Aorta (tissue), 5 donors: ENCODE results near the gene TMED7. TPM values are rescaled to one million over a fixed set of nuclear protein-coding genes. Genes with fewer than 3 reads are reported as not detected.
A peak's percentile ranks its signal among the peaks of the same experiment; 100 is the strongest.

Source experiments
- ATAC-seq: fragments of 200-7000 bp; cut with Tn5 transposase; one replicate; pipeline ENCODE4 v1.9.1; 2022; ENCODE audit warnings: moderate library complexity; ENCODE audit not compliant: low FRiP score
- DNase-seq, 2 donors: peaks; one replicate each; pipeline ENCODE4 v3.0.0-alpha.2; 2020
- H3K27ac ChIP-seq, 2 donors: one replicate each; pipeline ENCODE4 v1.5.1; 2013; ENCODE audit warnings: low read length in 2 of 2, mild to moderate bottlenecking in 2 of 2, moderate library complexity in 2 of 2, control low read depth in 1 of 2, inconsistent platforms in 1 of 2, low read depth in 1 of 2
- H3K27me3 ChIP-seq, 2 donors: one replicate each; pipeline ENCODE4 v1.6.1; 2013; ENCODE audit warnings: control low read depth in 1 of 2, low read length in 1 of 2, mild to moderate bottlenecking in 1 of 2, moderate library complexity in 1 of 2; ENCODE audit not compliant: insufficient read depth in 2 of 2, control insufficient read depth in 1 of 2
- H3K36me3 ChIP-seq, 2 donors: one replicate each; pipeline ENCODE4 v1.6.1; 2013; ENCODE audit warnings: control low read depth in 1 of 2, low read length in 1 of 2, mild to moderate bottlenecking in 1 of 2; ENCODE audit not compliant: insufficient read depth in 2 of 2, control insufficient read depth in 1 of 2
- H3K4me1 ChIP-seq, 2 donors: one replicate each; pipeline ENCODE4 v1.6.1; 2013; ENCODE audit warnings: low read length in 2 of 2, control low read depth in 1 of 2, mild to moderate bottlenecking in 1 of 2, moderate library complexity in 1 of 2; ENCODE audit not compliant: insufficient read depth in 2 of 2, control insufficient read depth in 1 of 2
- H3K4me3 ChIP-seq, 2 donors: one replicate each; pipeline ENCODE4 v1.5.1; 2013; ENCODE audit warnings: low read length in 2 of 2, control low read depth in 1 of 2, mild to moderate bottlenecking in 1 of 2
- H3K9me3 ChIP-seq: one replicate; pipeline ENCODE4 v1.6.1; 2013; ENCODE audit warnings: mild to moderate bottlenecking, low read length; ENCODE audit not compliant: control insufficient read depth
- WGBS, 2 donors: extraction: QIAGEN DNeasy Blood & Tissue Kit; methylation state at CpG; one replicate each; pipeline ENCODE4 v1.1.7; 2013; 5-methylcytosine and 5-hydroxymethylcytosine counted together
- intact Hi-C, 2 donors: fragments of 100-400 bp; cut with DNase I; formaldehyde crosslinking; loops; one replicate each; pipeline versions ENCODE4 v1.14.2 to v1.15.0; 2022
- polyA plus RNA-seq, 2 donors: library from polyadenylated mRNA; stranded (reverse); fragments of 200-250 nt; gene quantifications; one replicate each; pipeline ENCODE4 v1.2.3, GENCODE V29; 2013
- total RNA-seq, 2 donors: library from RNA; stranded (reverse); fragmentation: NEBNext Ultra II Directional; extraction: Animal tissue kit (Norgen Biotek cat#: 25700); gene quantifications; one replicate each; pipeline ENCODE4 v1.2.1, GENCODE V29; 2021
- donor health status: healthy with polysubstance abuse.
- donor health status: Bipolar disorder and iron deficiency.
- donor health status: DM: no; HTN: no; CAD: no.
- donor health status: DM: no; HTN: no; CAD: no.
- donor health status: DM: yes; HTN: yes; CAD: no.

TMED7 gene
- total and polyA plus RNA-seq, 4 donors, result 35.1 to 101 (median 68.0) TPM

DNA sequence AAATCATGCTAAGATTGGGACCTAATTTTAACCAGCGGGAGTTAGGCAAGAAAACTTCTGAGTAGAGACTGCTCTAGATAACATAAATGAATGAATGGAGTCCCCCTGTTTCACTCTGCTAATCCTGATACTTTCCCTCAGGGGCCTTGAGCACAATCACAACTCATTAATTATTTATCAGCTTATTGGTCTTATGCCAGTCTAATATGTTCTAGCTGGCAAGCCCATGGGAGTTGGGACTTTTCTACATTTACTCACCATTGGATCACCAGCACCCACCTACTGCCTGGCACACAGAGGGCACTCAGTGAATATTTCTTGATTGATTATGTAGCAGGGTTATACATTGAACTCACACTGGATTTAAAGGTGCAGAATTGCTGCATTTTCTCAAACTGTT lies 13.5 kb upstream of the TMED7 start:
- H3K27me3 ChIP-seq, result no peaks in the 10 kb centered on the region
- DNase-seq, result no peak
- WGBS, 2 donors, result 84 to 95% methylated on average over 1 of the region's 1 CpG

DNA sequence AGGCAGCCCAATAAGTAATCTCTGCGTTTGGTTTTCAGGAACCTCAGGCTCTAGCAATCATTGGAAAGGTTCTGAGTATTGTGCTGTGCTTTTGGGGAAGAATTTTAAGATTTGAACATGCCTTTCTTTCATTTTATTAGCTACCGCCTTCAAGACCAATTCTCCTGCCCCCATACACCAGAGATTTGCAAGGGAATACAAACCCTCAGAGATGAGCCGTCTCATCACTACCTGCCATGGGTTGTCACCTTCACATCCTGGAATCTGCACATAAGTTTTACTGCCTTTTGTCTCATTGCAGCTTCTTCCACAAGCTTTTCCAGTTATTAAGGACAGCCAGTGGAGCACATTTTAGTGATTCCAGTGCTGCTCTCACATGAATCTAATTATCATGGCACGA lies 11.7 kb upstream of the TMED7 start:
- DNase-seq, result no peak
- no peak overlapping the region for H3K27ac ChIP-seq
- H3K9me3 ChIP-seq, result no peaks in the 10 kb centered on the region
- H3K27me3 ChIP-seq, result no peaks in the 10 kb centered on the region
- no peak for ATAC-seq
- intact Hi-C loops, result no loop called here
- no peak overlapping the region for H3K4me3 ChIP-seq
- H3K4me1 ChIP-seq, result no peaks in the 10 kb centered on the region
- H3K36me3 ChIP-seq, result no peaks in the 10 kb centered on the region
- 85 to 86% methylated on average over 4 of the region's 4 CpGs for WGBS, 2 donors

More for the DNA sequence above, 13.5 kb upstream of the TMED7 start:
- no peaks in the 10 kb centered on the region for H3K36me3 ChIP-seq
- ATAC-seq, result no peak
- no peak overlapping the region for H3K27ac ChIP-seq
- H3K4me3 ChIP-seq, result no peak overlapping the region
- H3K4me1 ChIP-seq, result no peaks in the 10 kb centered on the region
- intact Hi-C loops, result no loop called here
- no peaks in the 10 kb centered on the region for H3K9me3 ChIP-seq

DNA sequence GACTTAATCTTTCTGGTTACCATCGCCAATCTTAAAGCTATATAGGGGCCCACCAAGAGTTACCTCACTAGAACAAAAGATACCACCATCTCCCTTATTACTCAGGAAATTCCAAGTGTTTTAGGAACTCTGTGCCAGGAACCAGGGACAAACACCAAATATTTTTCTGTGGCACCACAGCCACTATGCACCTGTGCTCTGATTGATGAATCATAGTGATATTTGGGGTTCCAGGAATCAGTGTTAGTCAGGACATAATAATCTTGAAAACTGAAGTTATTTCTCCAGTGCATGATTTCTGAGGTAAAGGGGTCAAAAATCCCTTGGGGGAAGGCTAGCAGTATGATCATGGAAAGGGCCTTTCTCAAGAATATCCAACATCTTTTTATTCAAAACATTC lies 10.2 kb upstream of the TMED7 start:
- Histone ChIP-seq H3K4me1 (no peaks in the 10 kb centered on the region), H3K27me3 (no peaks in the 10 kb centered on the region), H3K36me3 (no peaks in the 10 kb centered on the region), H3K4me3 (no peak overlapping the region), H3K27ac (no peak overlapping the region), H3K9me3 (no peaks in the 10 kb centered on the region)
- ATAC-seq, result no peak
- DNase-seq, result no peak
- intact Hi-C loops, result no loop called here
- 85 to 87% methylated on average over 1 of the region's 1 CpG for WGBS, 2 donors

DNA sequence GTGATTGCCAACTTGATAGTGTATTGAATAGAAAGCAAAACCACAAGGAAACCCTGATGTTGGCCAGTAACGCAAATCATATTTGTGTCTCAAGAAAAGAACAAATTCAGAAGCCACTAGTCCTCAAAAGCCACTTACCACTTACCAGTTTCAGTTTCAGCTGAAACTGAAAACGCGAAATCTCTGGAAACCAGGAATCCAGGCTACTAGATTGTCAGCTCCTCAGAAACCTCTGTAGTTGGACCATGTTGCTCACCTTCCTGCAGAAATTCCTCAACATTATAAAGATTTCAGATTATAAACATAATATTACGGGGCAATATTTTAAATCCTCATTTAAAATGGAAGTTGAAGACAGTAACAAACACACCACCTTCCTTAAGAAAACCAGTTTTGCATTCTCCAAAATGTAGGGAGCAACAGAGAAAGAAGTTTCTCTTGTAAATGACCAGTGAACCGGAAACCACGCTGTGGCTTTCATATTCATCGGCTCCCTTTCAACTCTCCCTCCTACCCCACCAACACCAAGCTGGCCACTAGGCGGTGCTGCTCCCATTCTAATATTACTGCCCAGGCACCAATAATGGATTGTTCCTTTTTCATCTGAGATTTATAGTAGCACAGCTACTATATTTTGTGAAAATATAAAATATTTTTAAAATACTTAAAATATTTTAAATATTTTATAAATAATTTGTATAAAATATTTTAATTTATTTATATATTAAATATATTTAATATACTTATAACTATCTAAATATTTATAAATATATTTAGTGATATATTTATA lies 8.7 kb upstream of the TMED7 start:
- no peaks in the 10 kb centered on the region for H3K36me3 ChIP-seq
- peak overlapping the region; percentile 20 to 60 for H3K4me3 ChIP-seq
- peak; percentile 93 to 96 for DNase-seq
- 4 to 8% methylated on average over 8 of the region's 8 CpGs for WGBS, 2 donors
- peak overlapping the region in 1 of 2 donors; percentile 34 for H3K27ac ChIP-seq
- no peaks in the 10 kb centered on the region for H3K4me1 ChIP-seq
- intact Hi-C loops, result loop anchor here in 1 of 2 donors (1.0 to 5.0 kb wide), 2 partner anchors 205 to 433 kb away; no protein-coding TSS in a partner anchor
- peak; percentile 93 for ATAC-seq
- no peaks in the 10 kb centered on the region for H3K9me3 ChIP-seq
- no peaks in the 10 kb centered on the region for H3K27me3 ChIP-seq

DNA sequence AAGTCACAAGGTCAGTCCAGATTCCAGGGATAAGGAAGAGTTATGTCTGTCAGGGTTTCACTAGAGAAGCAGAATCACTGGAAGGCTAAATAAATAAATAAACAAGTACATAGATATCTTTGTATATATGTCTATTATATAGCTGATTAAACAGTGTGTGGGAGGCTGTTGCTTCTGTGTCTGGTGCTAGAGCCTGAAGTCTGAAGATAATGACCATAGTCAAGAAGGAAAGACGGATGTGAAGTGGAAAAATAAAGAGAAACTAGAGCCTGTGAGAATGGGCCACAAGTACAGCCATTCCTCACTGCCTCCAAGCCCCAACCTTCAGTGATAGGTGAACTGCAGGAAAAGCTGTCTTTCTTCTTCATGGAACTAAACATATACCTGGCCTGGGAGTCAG lies 4.1 kb upstream of the TMED7 start:
- Histone ChIP-seq H3K4me3 (no peak overlapping the region), H3K4me1 (peaks cover 0 to 2% of the 10 kb centered on the region in 2 donors), H3K27me3 (no peaks in the 10 kb centered on the region), H3K27ac (no peak overlapping the region), H3K9me3 (no peaks in the 10 kb centered on the region), H3K36me3 (no peaks in the 10 kb centered on the region)
- no peak for ATAC-seq
- no peak for DNase-seq
- WGBS, 2 donors, result 76 to 94% methylated on average over 1 of the region's 1 CpG
- intact Hi-C loops, result loop anchor here in 1 of 2 donors (5.0 to 10.0 kb wide), 3 partner anchors 85 to 437 kb away; partner anchors contain the start of genes CDO1 and FEM1C

DNA sequence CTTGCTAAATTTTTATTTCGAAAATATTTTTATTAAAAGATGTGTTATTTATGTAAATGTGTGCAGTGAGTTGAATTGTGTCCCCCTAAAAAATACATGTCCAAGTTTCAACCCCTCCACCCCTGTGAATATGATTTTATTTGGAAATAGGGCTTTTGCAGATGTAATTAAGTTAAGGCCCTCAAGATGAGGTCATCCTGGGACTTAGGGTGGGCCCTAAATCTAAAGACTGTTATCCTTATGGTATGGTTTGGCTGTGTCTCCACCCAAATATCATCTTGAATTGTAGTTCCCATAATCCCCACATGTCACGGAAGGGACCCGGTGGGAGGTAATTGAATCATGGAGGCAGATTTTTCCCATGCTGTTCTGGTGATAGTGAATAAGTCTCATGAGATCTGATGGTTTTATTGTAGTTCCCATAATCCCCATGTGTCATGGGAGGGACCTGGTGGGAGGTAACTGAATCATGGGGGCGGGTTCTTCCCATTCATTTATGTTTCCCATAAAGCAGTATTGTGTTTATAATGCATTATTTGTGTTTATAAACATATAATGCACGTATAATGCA lies 1.5 kb upstream of the TMED7 start:
- DNase-seq, result no peak
- Histone ChIP-seq H3K4me3 (no peak overlapping the region), H3K36me3 (no peaks in the 10 kb centered on the region), H3K27ac (no peak overlapping the region), H3K9me3 (no peaks in the 10 kb centered on the region), H3K4me1 (peaks cover 0 to 16% of the 10 kb centered on the region in 2 donors), H3K27me3 (no peaks in the 10 kb centered on the region)
- intact Hi-C loops, result loop anchor here in 1 of 2 donors (5.0 to 10.0 kb wide), 2 partner anchors 83 to 190 kb away; partner anchors contain the start of genes CDO1 and FEM1C
- no peak for ATAC-seq
- WGBS, 2 donors, result 90 to 94% methylated on average over 5 of the region's 5 CpGs

DNA sequence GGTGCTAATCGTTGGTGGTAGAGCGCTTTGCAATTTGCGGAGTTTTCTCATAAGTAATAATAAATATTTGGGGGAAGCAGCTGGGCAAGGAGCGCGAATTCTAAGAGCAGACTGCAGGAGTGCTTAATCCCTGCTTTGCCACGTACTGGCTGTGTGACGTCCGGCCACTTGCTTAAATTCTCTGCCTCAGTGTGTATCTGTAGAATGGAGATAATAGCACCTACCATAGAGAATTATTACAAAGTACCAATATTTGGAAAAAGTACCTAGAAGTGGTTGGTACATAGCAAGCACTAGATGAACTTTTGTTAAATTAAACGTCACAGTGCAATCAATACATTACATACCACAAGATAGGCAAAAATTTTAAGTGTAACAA lies 598 bp upstream of the TMED7 start:
- Histone ChIP-seq H3K36me3 (no peaks in the 10 kb centered on the region), H3K4me3 (peak overlapping the region; percentile 44 to 90), H3K9me3 (no peaks in the 10 kb centered on the region), H3K4me1 (peaks cover 1 to 18% of the 10 kb centered on the region in 2 donors), H3K27me3 (no peaks in the 10 kb centered on the region), H3K27ac (peak overlapping the region; percentile 49 to 77)
- intact Hi-C loops, result loop anchor here in 1 of 2 donors (5.0 to 10.0 kb wide), 2 partner anchors 82 to 191 kb away; partner anchors contain the start of genes CDO1 and FEM1C
- DNase-seq (no peak), ATAC-seq (peak; percentile 48)
- WGBS, 2 donors, result 1% methylated on average over 9 of the region's 9 CpGs

DNA sequence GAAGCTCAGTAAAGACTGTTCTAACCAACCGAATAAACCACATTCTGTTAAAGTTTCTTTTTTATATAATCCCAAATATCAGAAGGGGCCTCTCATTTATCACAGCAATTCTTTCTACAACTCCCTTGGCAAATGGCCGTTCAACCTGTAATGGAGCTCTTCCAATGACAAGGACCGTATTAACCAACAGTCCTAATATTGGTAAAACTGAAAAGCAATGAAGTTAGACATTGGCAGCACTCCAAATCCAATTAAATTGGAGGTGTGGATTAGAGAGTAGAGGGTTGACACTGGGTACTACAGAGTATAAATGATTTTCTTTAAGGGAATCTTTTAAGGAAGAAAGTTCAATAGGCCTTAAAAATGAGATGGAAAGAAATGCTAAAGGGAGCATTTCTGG lies 842 bp downstream of the TMED7 start:
- intact Hi-C loops, result loop anchor here in 1 of 2 donors (5.0 to 10.0 kb wide), 2 partner anchors 80 to 192 kb away; partner anchors contain the start of genes CDO1 and FEM1C
- no peaks in the 10 kb centered on the region for H3K36me3 ChIP-seq
- H3K4me1 ChIP-seq, result peaks cover 1 to 18% of the 10 kb centered on the region in 2 donors
- peak overlapping the region; percentile 61 to 88 for H3K4me3 ChIP-seq
- H3K9me3 ChIP-seq, result no peaks in the 10 kb centered on the region
- no peak for DNase-seq
- no peak for ATAC-seq
- 8 to 14% methylated on average over 3 of the region's 3 CpGs for WGBS, 2 donors
- peak overlapping the region in 1 of 2 donors; percentile 43 for H3K27ac ChIP-seq
- H3K27me3 ChIP-seq, result no peaks in the 10 kb centered on the region
